ENCODE data around the gene C11orf87. TPM values are rescaled to one million over a fixed set of nuclear protein-coding genes. Genes with fewer than 3 reads are reported as not detected.

The C11orf87 gene
- polyA plus RNA-seq, 3 donors, result 0.12 to 0.22 (median 0.17) TPM

- no peak for DNase-seq (ENCODE audit: extremely low read depth in 1 of 11, low read depth in 9 of 11, low spot score in 4 of 11)
These were observed 10.1 kb downstream of the C11orf87 start for GRCh38 chr11:109432105-109432504.

GRCh38 chr11:109433753-109434256 is 11.8 kb downstream of the C11orf87 start:
- no peak for DNase-seq (ENCODE audit: extremely low read depth in 1 of 11, low read depth in 9 of 11, low spot score in 4 of 11)

DNA sequence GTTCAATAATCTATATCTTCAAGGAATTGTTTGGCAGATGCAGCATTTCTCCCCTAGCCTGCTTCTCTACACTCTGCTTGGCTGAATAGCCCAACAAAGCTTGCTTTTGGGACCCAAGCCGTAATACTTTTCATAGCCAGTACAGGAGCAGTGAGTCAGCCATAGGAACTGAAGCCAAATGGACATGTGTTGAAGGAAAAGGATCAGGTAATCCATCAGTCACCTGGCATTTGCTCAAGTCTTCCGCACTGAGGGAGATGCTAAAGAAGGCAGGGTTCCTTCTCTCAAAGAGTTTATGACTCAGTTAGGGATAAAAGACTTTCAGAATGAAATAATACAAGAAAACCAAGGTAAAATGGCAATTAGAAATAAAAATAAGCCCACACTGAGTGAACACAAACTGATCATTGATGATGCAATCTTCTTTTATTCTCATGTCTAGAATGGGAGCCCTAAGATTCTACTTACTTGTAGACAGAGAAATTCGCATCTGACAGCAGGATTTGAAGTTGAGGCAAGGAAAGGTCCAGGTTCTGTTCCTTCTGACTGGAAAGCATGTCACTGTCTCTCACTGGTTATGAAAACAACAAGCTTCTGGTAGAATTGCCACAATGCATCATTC is 13.2 kb downstream of the C11orf87 start:
- no peak for DNase-seq (ENCODE audit: extremely low read depth in 1 of 11, low read depth in 9 of 11, low spot score in 4 of 11)

GRCh38 chr11:109439684-109440083 is 17.7 kb downstream of the C11orf87 start:
- no peak for DNase-seq (ENCODE audit: extremely low read depth in 1 of 11, low read depth in 9 of 11, low spot score in 4 of 11)

DNA sequence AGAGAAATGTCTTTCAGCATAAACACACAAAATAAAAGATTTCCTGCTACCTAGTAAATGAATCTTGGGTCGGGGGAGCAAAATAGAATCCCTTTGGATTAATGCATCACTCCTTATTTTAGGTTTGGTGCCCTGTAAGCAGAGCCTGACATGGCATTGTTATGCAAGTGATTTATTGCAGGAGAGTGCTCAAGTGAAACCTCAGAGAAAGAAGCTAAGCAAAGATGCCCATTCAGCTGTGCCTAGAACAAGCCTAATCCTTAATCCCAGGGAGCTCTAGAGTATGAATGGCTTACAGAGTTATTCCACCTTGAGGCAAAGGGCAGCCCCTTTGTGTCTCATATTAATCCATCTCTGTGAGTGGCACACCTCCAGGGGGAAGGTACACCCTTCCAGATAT is 21.1 kb downstream of the C11orf87 start:
- DNase-seq (ENCODE audit: extremely low read depth in 1 of 11, low read depth in 9 of 11, low spot score in 4 of 11), result no peak

DNA sequence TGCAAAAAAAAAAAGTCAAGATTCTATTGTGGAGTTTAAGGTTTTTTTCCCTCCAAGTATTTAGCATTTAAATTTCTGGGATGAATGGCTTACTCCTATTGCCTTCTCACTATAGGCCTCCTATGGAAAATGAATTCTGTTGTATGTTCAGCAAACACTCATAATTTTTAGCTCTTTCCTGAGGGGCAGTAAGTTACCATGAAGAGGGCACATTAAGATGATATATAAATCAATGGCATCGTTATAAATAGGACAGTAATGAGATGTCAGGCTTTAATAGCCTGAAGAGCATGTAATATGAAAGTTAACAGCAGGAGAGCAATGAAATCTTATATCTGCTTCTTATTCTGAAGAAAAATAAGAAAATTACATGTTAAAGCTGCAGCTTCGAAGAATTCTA is 32.9 kb downstream of the C11orf87 start:
- no peak for DNase-seq (ENCODE audit: extremely low read depth in 1 of 11, low read depth in 9 of 11, low spot score in 4 of 11)
